HepG2 (cell line): ENCODE measurements around the gene WBP1. TPM values are rescaled to one million over a fixed set of nuclear protein-coding genes. Genes with fewer than 3 reads are reported as not detected.

Experiments
- KDM6A ChIP-seq: IDR thresholded peaks from 2 replicates; pipeline ENCODE4 v1.6.1; 2016; ENCODE audit warnings: low read depth
- NCOA1 ChIP-seq: sonication (generic); formaldehyde crosslinking; IDR thresholded peaks from 2 replicates; pipeline ENCODE4 v1.9.0; 2021; ENCODE audit warnings: missing genetic modification reagents
- NFE2L2 ChIP-seq: fragments of 150-350 bp; IDR thresholded peaks from 2 replicates; pipeline ENCODE4 v1.6.1; 2014; ENCODE audit warnings: low read length
- NR2F1 ChIP-seq, 2 experiments: fragments of 450-650 bp in 1 of 2; formaldehyde crosslinking in 1 of 2; IDR thresholded peaks; 2 replicates each; pipeline versions ENCODE4 v1.5.0 to v1.6.1; 2016 to 2020; ENCODE audit warnings: mild to moderate bottlenecking in 1 of 2, missing compliant biosample characterization in 1 of 2, missing genetic modification reagents in 1 of 2, moderate library complexity in 1 of 2
- RELA ChIP-seq: sonication (generic); formaldehyde crosslinking; IDR thresholded peaks from 2 replicates; pipeline ENCODE4 v1.4.0; 2020; ENCODE audit warnings: missing genetic modification reagents
- XBP1 ChIP-seq: sonication (generic); formaldehyde crosslinking; IDR thresholded peaks from 2 replicates; pipeline ENCODE4 v1.5.0; 2020; ENCODE audit warnings: missing genetic modification reagents
- ZFP41 ChIP-seq: sonication (generic); formaldehyde crosslinking; IDR thresholded peaks from 2 replicates; pipeline ENCODE4 v1.4.0; 2020; ENCODE audit warnings: mild to moderate bottlenecking, missing genetic modification reagents, borderline replicate concordance
- ZNF326 ChIP-seq: sonication (generic); formaldehyde crosslinking; IDR thresholded peaks from 2 replicates; pipeline ENCODE4 v1.4.0; 2020; ENCODE audit warnings: missing genetic modification reagents, borderline replicate concordance
- ZNF382 ChIP-seq: sonication (generic); formaldehyde crosslinking; IDR thresholded peaks from 2 replicates; pipeline ENCODE4 v1.5.0; 2020; ENCODE audit warnings: missing genetic modification reagents, mild to moderate bottlenecking, borderline replicate concordance
- ZNF569 ChIP-seq: sonication (generic); formaldehyde crosslinking; IDR thresholded peaks from 2 replicates; pipeline ENCODE4 v1.5.0; 2020; ENCODE audit warnings: mild to moderate bottlenecking, missing genetic modification reagents, moderate library complexity, borderline replicate concordance
- ZNF614 ChIP-seq: IDR thresholded peaks from 2 replicates; pipeline ENCODE4 v1.6.1; 2018; ENCODE audit warnings: missing biosample characterization, missing genetic modification reagents, inconsistent platforms, borderline replicate concordance
- ZNF629 ChIP-seq: sonication (generic); formaldehyde crosslinking; conservative IDR thresholded peaks from 2 replicates; pipeline ENCODE4 v1.5.0; 2020; ENCODE audit warnings: missing genetic modification reagents
- ZNF674 ChIP-seq: sonication (generic); formaldehyde crosslinking; IDR thresholded peaks from 2 replicates; pipeline ENCODE4 v1.5.0; 2020; ENCODE audit warnings: low read depth, mild to moderate bottlenecking, missing genetic modification reagents
- polyA plus RNA-seq, 8 experiments: library from polyadenylated mRNA; depleted of rRNA in 3 of 8; stranded (reverse) in 7 of 8; unstranded in 1 of 8; fragments of >200 nt; fragmentation: Illumina TruSeq in 4 of 8; extraction: Trizol in 4 of 8; gene quantifications; 2 replicates each; pipeline versions ENCODE4 v1.2.1 to v1.2.3, GENCODE V29; 2011 to 2016; ENCODE audit warnings: low read depth in 4 of 8, missing spikeins in 1 of 8, mixed read lengths in 1 of 8; ENCODE audit not compliant: insufficient read depth in 1 of 8
- total RNA-seq, 5 experiments: library from RNA; depleted of rRNA; stranded (reverse); fragments of >200 nt; fragmentation: Illumina TruSeq; extraction: Trizol; gene quantifications; 2 replicates each; pipeline ENCODE4 v1.2.3, GENCODE V29; 2016; ENCODE audit warnings: low read depth in 1 of 5
- TF ChIP-seq, protein P1 (sequence below), 2 experiments: IDR thresholded peaks; 2 replicates each; pipeline ENCODE4 v1.6.1; 2011 to 2012; ENCODE audit warnings: low read length in 2 of 2, borderline replicate concordance in 1 of 2, low read depth in 1 of 2, mild to moderate bottlenecking in 1 of 2, moderate library complexity in 1 of 2
- TF ChIP-seq, protein P2 (sequence below): sonication (generic); formaldehyde crosslinking; IDR thresholded peaks from 2 replicates; pipeline ENCODE4 v1.4.0; 2020; ENCODE audit warnings: missing genetic modification reagents, borderline replicate concordance
- TF ChIP-seq, protein P3 (sequence below): sonication (generic); formaldehyde crosslinking; IDR thresholded peaks from 2 replicates; pipeline ENCODE4 v1.5.0; 2020; ENCODE audit warnings: mild to moderate bottlenecking, missing genetic modification reagents, moderate library complexity
- TF ChIP-seq, protein P4 (sequence below): sonication (generic); formaldehyde crosslinking; IDR thresholded peaks from 2 replicates; pipeline ENCODE4 v1.4.0; 2020; ENCODE audit warnings: low read depth, mild to moderate bottlenecking, missing genetic modification reagents

Gene WBP1
- total and polyA plus RNA-seq, 2 of the 13 experiments (the other 11 are each of a cell fraction or from before 2014, with no cell fraction given) = 38.8 to 85.7 TPM

DNA sequence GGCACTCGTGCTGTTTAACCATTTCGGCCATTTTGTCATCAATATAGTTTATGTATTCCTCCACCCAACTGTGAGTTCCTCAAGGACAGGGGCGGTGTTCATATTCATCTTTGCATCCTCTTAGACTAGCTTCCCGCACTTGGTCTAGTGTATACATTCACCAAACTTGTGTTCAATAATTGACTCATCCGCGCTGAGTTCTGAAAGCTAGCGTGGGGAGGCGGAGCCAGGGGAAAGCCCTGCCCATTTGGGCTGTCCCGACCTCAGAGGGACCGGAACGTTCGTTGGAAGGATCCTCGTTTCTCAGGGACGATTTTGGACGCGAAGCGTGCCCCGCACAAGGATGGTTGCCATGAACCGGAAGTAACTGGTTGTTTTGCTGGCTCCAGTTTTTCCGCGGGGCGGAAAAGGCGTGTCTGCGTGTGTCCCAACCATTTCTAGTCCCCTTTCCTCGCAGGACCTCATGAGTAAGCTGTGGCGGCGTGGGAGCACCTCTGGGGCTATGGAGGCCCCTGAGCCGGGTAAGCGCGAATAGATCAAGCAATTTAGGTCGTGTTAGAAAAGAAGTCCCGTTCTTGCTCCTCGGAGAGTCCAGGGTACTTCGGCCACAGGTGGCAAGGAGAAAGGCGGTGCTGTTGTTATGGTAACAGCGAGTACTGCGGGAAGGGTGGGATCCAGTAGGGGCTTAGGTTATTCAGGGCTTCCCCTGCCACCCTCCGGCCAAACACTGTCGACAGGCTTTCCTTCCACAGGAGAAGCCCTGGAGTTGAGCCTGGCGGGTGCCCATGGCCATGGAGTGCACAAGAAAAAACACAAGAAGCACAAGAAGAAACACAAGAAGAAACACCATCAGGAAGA, 3.4 kb upstream of the WBP1 start, which contains the start of gene INO80B (continued):
- TF ChIP-seq, protein P1, sequence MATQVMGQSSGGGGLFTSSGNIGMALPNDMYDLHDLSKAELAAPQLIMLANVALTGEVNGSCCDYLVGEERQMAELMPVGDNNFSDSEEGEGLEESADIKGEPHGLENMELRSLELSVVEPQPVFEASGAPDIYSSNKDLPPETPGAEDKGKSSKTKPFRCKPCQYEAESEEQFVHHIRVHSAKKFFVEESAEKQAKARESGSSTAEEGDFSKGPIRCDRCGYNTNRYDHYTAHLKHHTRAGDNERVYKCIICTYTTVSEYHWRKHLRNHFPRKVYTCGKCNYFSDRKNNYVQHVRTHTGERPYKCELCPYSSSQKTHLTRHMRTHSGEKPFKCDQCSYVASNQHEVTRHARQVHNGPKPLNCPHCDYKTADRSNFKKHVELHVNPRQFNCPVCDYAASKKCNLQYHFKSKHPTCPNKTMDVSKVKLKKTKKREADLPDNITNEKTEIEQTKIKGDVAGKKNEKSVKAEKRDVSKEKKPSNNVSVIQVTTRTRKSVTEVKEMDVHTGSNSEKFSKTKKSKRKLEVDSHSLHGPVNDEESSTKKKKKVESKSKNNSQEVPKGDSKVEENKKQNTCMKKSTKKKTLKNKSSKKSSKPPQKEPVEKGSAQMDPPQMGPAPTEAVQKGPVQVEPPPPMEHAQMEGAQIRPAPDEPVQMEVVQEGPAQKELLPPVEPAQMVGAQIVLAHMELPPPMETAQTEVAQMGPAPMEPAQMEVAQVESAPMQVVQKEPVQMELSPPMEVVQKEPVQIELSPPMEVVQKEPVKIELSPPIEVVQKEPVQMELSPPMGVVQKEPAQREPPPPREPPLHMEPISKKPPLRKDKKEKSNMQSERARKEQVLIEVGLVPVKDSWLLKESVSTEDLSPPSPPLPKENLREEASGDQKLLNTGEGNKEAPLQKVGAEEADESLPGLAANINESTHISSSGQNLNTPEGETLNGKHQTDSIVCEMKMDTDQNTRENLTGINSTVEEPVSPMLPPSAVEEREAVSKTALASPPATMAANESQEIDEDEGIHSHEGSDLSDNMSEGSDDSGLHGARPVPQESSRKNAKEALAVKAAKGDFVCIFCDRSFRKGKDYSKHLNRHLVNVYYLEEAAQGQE (IDR thresholded peaks at IDR 0.05; ENCODE audit: borderline replicate concordance in 1 of 2, low read depth in 1 of 2, low read length in 2 of 2) = peak in 1 of 2 experiments; percentile 47; a peak in 1 of 4 replicates
- TF ChIP-seq, protein P2, sequence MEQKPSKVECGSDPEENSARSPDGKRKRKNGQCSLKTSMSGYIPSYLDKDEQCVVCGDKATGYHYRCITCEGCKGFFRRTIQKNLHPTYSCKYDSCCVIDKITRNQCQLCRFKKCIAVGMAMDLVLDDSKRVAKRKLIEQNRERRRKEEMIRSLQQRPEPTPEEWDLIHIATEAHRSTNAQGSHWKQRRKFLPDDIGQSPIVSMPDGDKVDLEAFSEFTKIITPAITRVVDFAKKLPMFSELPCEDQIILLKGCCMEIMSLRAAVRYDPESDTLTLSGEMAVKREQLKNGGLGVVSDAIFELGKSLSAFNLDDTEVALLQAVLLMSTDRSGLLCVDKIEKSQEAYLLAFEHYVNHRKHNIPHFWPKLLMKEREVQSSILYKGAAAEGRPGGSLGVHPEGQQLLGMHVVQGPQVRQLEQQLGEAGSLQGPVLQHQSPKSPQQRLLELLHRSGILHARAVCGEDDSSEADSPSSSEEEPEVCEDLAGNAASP = peak; percentile 93
- TF ChIP-seq NR2F1 (CRISPR knock-in tag; IDR thresholded peaks at IDR 0.05) = peak; percentile 4 to 19; a peak in 1 of 4 replicates
- no peak for TF ChIP-seq ZNF382 (CRISPR knock-in tag)
- peak; percentile 97 for TF ChIP-seq ZNF614 (CRISPR knock-in tag)
- TF ChIP-seq ZFP41 (CRISPR knock-in tag) = no peak; the same call in none of the 2 replicates
- no peak for TF ChIP-seq NCOA1 (CRISPR knock-in tag)
- TF ChIP-seq KDM6A (CRISPR knock-in tag) = no peak
- TF ChIP-seq, protein P3, sequence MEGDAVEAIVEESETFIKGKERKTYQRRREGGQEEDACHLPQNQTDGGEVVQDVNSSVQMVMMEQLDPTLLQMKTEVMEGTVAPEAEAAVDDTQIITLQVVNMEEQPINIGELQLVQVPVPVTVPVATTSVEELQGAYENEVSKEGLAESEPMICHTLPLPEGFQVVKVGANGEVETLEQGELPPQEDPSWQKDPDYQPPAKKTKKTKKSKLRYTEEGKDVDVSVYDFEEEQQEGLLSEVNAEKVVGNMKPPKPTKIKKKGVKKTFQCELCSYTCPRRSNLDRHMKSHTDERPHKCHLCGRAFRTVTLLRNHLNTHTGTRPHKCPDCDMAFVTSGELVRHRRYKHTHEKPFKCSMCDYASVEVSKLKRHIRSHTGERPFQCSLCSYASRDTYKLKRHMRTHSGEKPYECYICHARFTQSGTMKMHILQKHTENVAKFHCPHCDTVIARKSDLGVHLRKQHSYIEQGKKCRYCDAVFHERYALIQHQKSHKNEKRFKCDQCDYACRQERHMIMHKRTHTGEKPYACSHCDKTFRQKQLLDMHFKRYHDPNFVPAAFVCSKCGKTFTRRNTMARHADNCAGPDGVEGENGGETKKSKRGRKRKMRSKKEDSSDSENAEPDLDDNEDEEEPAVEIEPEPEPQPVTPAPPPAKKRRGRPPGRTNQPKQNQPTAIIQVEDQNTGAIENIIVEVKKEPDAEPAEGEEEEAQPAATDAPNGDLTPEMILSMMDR = peak; percentile 36
- no peak for TF ChIP-seq ZNF326
- TF ChIP-seq, protein P4, sequence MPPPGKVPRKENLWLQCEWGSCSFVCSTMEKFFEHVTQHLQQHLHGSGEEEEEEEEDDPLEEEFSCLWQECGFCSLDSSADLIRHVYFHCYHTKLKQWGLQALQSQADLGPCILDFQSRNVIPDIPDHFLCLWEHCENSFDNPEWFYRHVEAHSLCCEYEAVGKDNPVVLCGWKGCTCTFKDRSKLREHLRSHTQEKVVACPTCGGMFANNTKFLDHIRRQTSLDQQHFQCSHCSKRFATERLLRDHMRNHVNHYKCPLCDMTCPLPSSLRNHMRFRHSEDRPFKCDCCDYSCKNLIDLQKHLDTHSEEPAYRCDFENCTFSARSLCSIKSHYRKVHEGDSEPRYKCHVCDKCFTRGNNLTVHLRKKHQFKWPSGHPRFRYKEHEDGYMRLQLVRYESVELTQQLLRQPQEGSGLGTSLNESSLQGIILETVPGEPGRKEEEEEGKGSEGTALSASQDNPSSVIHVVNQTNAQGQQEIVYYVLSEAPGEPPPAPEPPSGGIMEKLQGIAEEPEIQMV (CRISPR knock-in tag) = peak; percentile 85
- 0 out of 2 replicates have a peak, but pooled peaks have one; percentile 4 for TF ChIP-seq XBP1 (CRISPR knock-in tag)
- 0 out of 2 replicates have a peak, but pooled peaks have one; percentile 30 for TF ChIP-seq ZNF569 (CRISPR knock-in tag)
- TF ChIP-seq NFE2L2 = no peak
- TF ChIP-seq RELA (CRISPR knock-in tag) = peak; percentile 96
- TF ChIP-seq ZNF629 (CRISPR knock-in tag) = no peak; the same call in 1 of the 2 replicates
- TF ChIP-seq ZNF674 (CRISPR knock-in tag) = no peak
